Measurements from ENCODE around the gene MADD. TPM values are rescaled to one million over a fixed set of nuclear protein-coding genes. Genes with fewer than 3 reads are reported as not detected.

The MADD gene
- total and polyA plus RNA-seq, 2 donors (not counting 3 experiments of a cell fraction or from before 2014, with no cell fraction given), result 35.3 to 36.8 TPM

GRCh38 chr11:47243454-47243853, 26.5 kb upstream of the MADD start:
- Histone ChIP-seq H3K27ac (ENCODE audit: insufficient read depth, low read depth, low read length) (no peak overlapping the region), H3K9me3 (replicated peaks; ENCODE audit: control insufficient read depth, insufficient read depth, low read length) (no peaks in the 10 kb centered on the region), H3K9me1 (replicated peaks; ENCODE audit: control insufficient read depth, extremely low read depth, insufficient read depth, low read length) (no peaks in the 10 kb centered on the region), H3K4me1 (ENCODE audit: control insufficient read depth, extremely low read depth, insufficient read depth, low read length) (peaks cover 7% of the 10 kb centered on the region), H3K36me3 (ENCODE audit: control insufficient read depth in 2 of 2, extremely low read depth in 1 of 2, insufficient read depth in 2 of 2, low read length in 2 of 2) (peaks cover 12 to 47% of the 10 kb centered on the region in 2 experiments), H3K9ac (replicated peaks; ENCODE audit: extremely low read depth, insufficient read depth, low read length) (no peak overlapping the region), H3K4me3 (replicated peaks in 1 of 3; ENCODE audit: insufficient read depth in 1 of 3, low read depth in 1 of 3, low read length in 3 of 3) (no peak overlapping the region), H4K20me1 (replicated peaks; ENCODE audit: control insufficient read depth, extremely low read depth, insufficient read depth, low read length) (no peaks in the 10 kb centered on the region), H3K79me2 (ENCODE audit: control insufficient read depth, insufficient read depth, low read length) (peaks cover 3% of the 10 kb centered on the region), H3K27me3 (ENCODE audit: control insufficient read depth in 2 of 2, insufficient read depth in 2 of 2, low read length in 2 of 2) (no peaks in the 10 kb centered on the region), H2AFZ (ENCODE audit: low read depth, low read length) (no peak overlapping the region), H3K4me2 (ENCODE audit: insufficient read depth, low read length) (no peak overlapping the region)
- POLR2A ChIA-PET, result no interaction called here
- TF ChIP-seq GATA2 (IDR thresholded peaks at IDR 0.05; ENCODE audit: insufficient read depth, insufficient read length, low read depth, low read length) (no peak), FOS (IDR thresholded peaks at IDR 0.05; ENCODE audit: borderline replicate concordance, insufficient read depth, low read length) (no peak), POLR2AphosphoS5 (IDR thresholded peaks at IDR 0.05; ENCODE audit: insufficient read depth, low read depth, low read length) (no peak), JUN (IDR thresholded peaks at IDR 0.05; ENCODE audit: borderline replicate concordance, insufficient read depth, insufficient read length, low read depth) (no peak), EZH2 (IDR thresholded peaks at IDR 0.05; ENCODE audit: borderline replicate concordance, low read depth, low read length, severe bottlenecking) (no peak), MYC (IDR thresholded peaks at IDR 0.05; ENCODE audit: low read depth, low read length) (no peak), MAX (IDR thresholded peaks at IDR 0.05; ENCODE audit: insufficient read depth, insufficient read length) (no peak), POLR2A (IDR thresholded peaks at IDR 0.05; ENCODE audit: low read depth, low read length) (no peak)
- TF ChIP-seq, protein P1, sequence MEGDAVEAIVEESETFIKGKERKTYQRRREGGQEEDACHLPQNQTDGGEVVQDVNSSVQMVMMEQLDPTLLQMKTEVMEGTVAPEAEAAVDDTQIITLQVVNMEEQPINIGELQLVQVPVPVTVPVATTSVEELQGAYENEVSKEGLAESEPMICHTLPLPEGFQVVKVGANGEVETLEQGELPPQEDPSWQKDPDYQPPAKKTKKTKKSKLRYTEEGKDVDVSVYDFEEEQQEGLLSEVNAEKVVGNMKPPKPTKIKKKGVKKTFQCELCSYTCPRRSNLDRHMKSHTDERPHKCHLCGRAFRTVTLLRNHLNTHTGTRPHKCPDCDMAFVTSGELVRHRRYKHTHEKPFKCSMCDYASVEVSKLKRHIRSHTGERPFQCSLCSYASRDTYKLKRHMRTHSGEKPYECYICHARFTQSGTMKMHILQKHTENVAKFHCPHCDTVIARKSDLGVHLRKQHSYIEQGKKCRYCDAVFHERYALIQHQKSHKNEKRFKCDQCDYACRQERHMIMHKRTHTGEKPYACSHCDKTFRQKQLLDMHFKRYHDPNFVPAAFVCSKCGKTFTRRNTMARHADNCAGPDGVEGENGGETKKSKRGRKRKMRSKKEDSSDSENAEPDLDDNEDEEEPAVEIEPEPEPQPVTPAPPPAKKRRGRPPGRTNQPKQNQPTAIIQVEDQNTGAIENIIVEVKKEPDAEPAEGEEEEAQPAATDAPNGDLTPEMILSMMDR (IDR thresholded peaks at IDR 0.05; ENCODE audit: extremely low read depth in 1 of 2, insufficient read depth in 1 of 2, low read depth in 1 of 2, low read length in 2 of 2), result no peak
- no TSS peak for BruUV-seq (replicated peaks)
- CTCF ChIA-PET, result no interaction called here
- DNase-seq (ENCODE audit: low read depth, low spot score) (no peak), FAIRE-seq (no peak)
- intact Hi-C loops (cut with micrococcal nuclease) (no loop called here), dilution Hi-C loops (cut with MboI; ENCODE audit: extremely low pct_ligation_motif_present, low sequenced_read_pairs) (no loop called here)

All from endothelial cell of umbilical vein (primary cell).